HUES64 (cell line): ENCODE measurements around the gene AP1S3. TPM values are rescaled to one million over a fixed set of nuclear protein-coding genes. Genes with fewer than 3 reads are reported as not detected.
"Not testable (repeated sequence)": the region's sequence is repeated elsewhere in the genome, so short reads cannot be mapped to it uniquely, and the experiment has no call there.

ENCODE experiments used
- H3K27ac ChIP-seq: 2 replicates; pipeline ENCODE4 v1.7.0; 2013; ENCODE audit warnings: low read depth, low read length, inconsistent platforms
- H3K27me3 ChIP-seq: 2 replicates; pipeline ENCODE4 v1.6.1; 2013; ENCODE audit warnings: mild to moderate bottlenecking, low read length; ENCODE audit not compliant: insufficient read depth
- H3K36me3 ChIP-seq: 2 replicates; pipeline ENCODE4 v1.6.1; 2013; ENCODE audit warnings: mild to moderate bottlenecking, low read length; ENCODE audit not compliant: insufficient read depth
- H3K4me1 ChIP-seq: 2 replicates; pipeline ENCODE4 v1.6.1; 2013; ENCODE audit warnings: mild to moderate bottlenecking, low read length, moderate library complexity; ENCODE audit not compliant: insufficient read depth
- H3K4me3 ChIP-seq: 2 replicates; pipeline ENCODE4 v1.5.1; 2013; ENCODE audit warnings: mild to moderate bottlenecking, low read length, moderate library complexity
- H3K9ac ChIP-seq: 2 replicates; pipeline ENCODE4 v1.6.1; 2013; ENCODE audit warnings: mild to moderate bottlenecking, low read depth, low read length
- H3K9me3 ChIP-seq: 2 replicates; pipeline ENCODE4 v1.6.1; 2013; ENCODE audit warnings: low read depth, low read length; ENCODE audit not compliant: insufficient read depth
- WGBS: fragments of 150-250, 120-280 bp; methylation state at CpG from one replicate; pipeline ENCODE4 v1.1.7; 2013; ENCODE audit warnings: missing lambda C conversion rate; 5-methylcytosine and 5-hydroxymethylcytosine counted together
- polyA plus RNA-seq, 2 experiments: library from polyadenylated mRNA; stranded (reverse); fragments of 50-300 nt; gene quantifications; one replicate each; pipeline ENCODE4 v1.2.3, GENCODE V29; 2013

The AP1S3 gene
- 6.8 TPM for polyA plus RNA-seq (2013, experiment 1 of 2)
- polyA plus RNA-seq (2013, experiment 2 of 2), result 6.7 TPM

- H3K27me3 ChIP-seq, result peaks cover 4% of the 10 kb centered on the region; the same call in 1 of the 2 replicates
- WGBS, result under 1% methylated on average over 82 of the region's 82 CpGs
Measured at GRCh38 chr2:223837287-223838061, at the start of gene AP1S3. Gene AP1S3, minus strand, starts transcription at chr2:223837582. Its CDS starts 132 bp downstream, at chr2:223837450.

GRCh38 chr2:223887127-223887526 lies 49.7 kb upstream of the AP1S3 start:
- H3K36me3 ChIP-seq, result peaks cover 73% of the 10 kb centered on the region
- 0 out of 2 replicates have a peak, but pooled peaks cover 3% of the 10 kb centered on the region for H3K9me3 ChIP-seq
- H3K27ac ChIP-seq, result no peak overlapping the region
- H3K4me3 ChIP-seq, result no peak overlapping the region
- no peak overlapping the region for H3K9ac ChIP-seq
- no peaks in the 10 kb centered on the region for H3K4me1 ChIP-seq
- no peaks in the 10 kb centered on the region for H3K27me3 ChIP-seq
- 91% methylated on average over 5 of the region's 5 CpGs for WGBS

More at GRCh38 chr2:223837287-223838061, at the start of gene AP1S3:
- Histone ChIP-seq H3K9me3 (no peaks in the 10 kb centered on the region), H3K4me1 (peaks cover 26% of the 10 kb centered on the region), H3K9ac (peak within 1 kb of the TSS; percentile 58), H3K4me3 (peak within 1 kb of the TSS; percentile 84), H3K36me3 (no peaks in the 10 kb centered on the region), H3K27ac (peak within 1 kb of the TSS; percentile 76; the same call in 1 of the 2 replicates)

- no peak overlapping the region for H3K9ac ChIP-seq
- H3K9me3 ChIP-seq, result 0 out of 2 replicates have a peak, but pooled peaks cover 3% of the 10 kb centered on the region
- H3K27me3 ChIP-seq, result no peaks in the 10 kb centered on the region
- H3K4me1 ChIP-seq, result no peaks in the 10 kb centered on the region
- H3K4me3 ChIP-seq, result no peak overlapping the region
- whole genome bisulfite sequencing, result no CpG with 5 or more reads among the region's 2 CpGs
- no peak overlapping the region for H3K27ac ChIP-seq
- H3K36me3 ChIP-seq, result peaks cover 76% of the 10 kb centered on the region
Measured at GRCh38 chr2:223886726-223887125, 49.3 kb upstream of the AP1S3 start.

GRCh38 chr2:223884399-223884798 lies 47.0 kb upstream of the AP1S3 start:
- Histone ChIP-seq H3K9me3 (no peaks in the 10 kb centered on the region), H3K4me3 (no peak overlapping the region), H3K27me3 (no peaks in the 10 kb centered on the region), H3K36me3 (peaks cover 79% of the 10 kb centered on the region), H3K4me1 (no peaks in the 10 kb centered on the region), H3K9ac (no peak overlapping the region), H3K27ac (no peak overlapping the region)
- 96% methylated on average over 3 of the region's 3 CpGs for WGBS

- Histone ChIP-seq H3K27me3 (no peaks in the 10 kb centered on the region), H3K4me1 (no peaks in the 10 kb centered on the region), H3K9ac (no peak overlapping the region), H3K9me3 (no peaks in the 10 kb centered on the region), H3K36me3 (peaks cover 85% of the 10 kb centered on the region), H3K27ac (no peak overlapping the region), H3K4me3 (no peak overlapping the region)
- 95% methylated on average over 5 of the region's 5 CpGs for WGBS
Measured at GRCh38 chr2:223882715-223883114, 45.3 kb upstream of the AP1S3 start.

- Histone ChIP-seq H3K4me1 (no peaks in the 10 kb centered on the region), H3K36me3 (peaks cover 95% of the 10 kb centered on the region), H3K27ac (no peak overlapping the region), H3K9ac (no peak overlapping the region), H3K9me3 (no peaks in the 10 kb centered on the region), H3K27me3 (no peaks in the 10 kb centered on the region), H3K4me3 (no peak overlapping the region)
- 92% methylated on average over 4 of the region's 4 CpGs for WGBS
Measured at GRCh38 chr2:223880796-223881195, 43.4 kb upstream of the AP1S3 start.

- Histone ChIP-seq H3K9ac (no peak overlapping the region), H3K27ac (no peak overlapping the region), H3K4me3 (no peak overlapping the region), H3K27me3 (no peaks in the 10 kb centered on the region), H3K9me3 (no peaks in the 10 kb centered on the region), H3K36me3 (peaks cover 93% of the 10 kb centered on the region), H3K4me1 (no peaks in the 10 kb centered on the region)
- 86% methylated on average over 3 of the region's 6 CpGs for WGBS
Measured at GRCh38 chr2:223877721-223878410, 40.5 kb upstream of the AP1S3 start.

- peaks cover 54% of the 10 kb centered on the region for H3K36me3 ChIP-seq
- no peak overlapping the region for H3K4me3 ChIP-seq
- WGBS, result 96% methylated on average over 3 of the region's 3 CpGs
- no peak overlapping the region for H3K9ac ChIP-seq
- no peaks in the 10 kb centered on the region for H3K4me1 ChIP-seq
- no peak overlapping the region for H3K27ac ChIP-seq
- H3K9me3 ChIP-seq, result no peaks in the 10 kb centered on the region
- H3K27me3 ChIP-seq, result no peaks in the 10 kb centered on the region
Measured at GRCh38 chr2:223873672-223874071, 36.3 kb upstream of the AP1S3 start.

- H3K27me3 ChIP-seq, result not testable (repeated sequence)
- 100% methylated on average over 1 of the region's 2 CpGs for WGBS
Measured at GRCh38 chr2:223872772-223873171, 35.4 kb upstream of the AP1S3 start.

GRCh38 chr2:223871661-223872060 lies 34.3 kb upstream of the AP1S3 start:
- not testable (repeated sequence) for H3K27me3 ChIP-seq, H3K4me1 ChIP-seq, H3K9ac ChIP-seq, H3K27ac ChIP-seq, H3K4me3 ChIP-seq, H3K9me3 ChIP-seq
- 97% methylated on average over 12 of the region's 12 CpGs for WGBS
- peaks cover 34% of the 10 kb centered on the region for H3K36me3 ChIP-seq

More at GRCh38 chr2:223872772-223873171, 35.4 kb upstream of the AP1S3 start:
- H3K36me3 ChIP-seq, result peaks cover 45% of the 10 kb centered on the region
- not testable (repeated sequence) for H3K9ac ChIP-seq, H3K4me3 ChIP-seq, H3K9me3 ChIP-seq, H3K4me1 ChIP-seq, H3K27ac ChIP-seq

GRCh38 chr2:223870840-223871611 lies 33.6 kb upstream of the AP1S3 start:
- Histone ChIP-seq H3K9me3 (no peaks in the 10 kb centered on the region), H3K27ac (no peak overlapping the region), H3K4me1 (no peaks in the 10 kb centered on the region), H3K9ac (no peak overlapping the region), H3K36me3 (peaks cover 27% of the 10 kb centered on the region), H3K4me3 (no peak overlapping the region), H3K27me3 (no peaks in the 10 kb centered on the region)
- WGBS, result 98% methylated on average over 7 of the region's 7 CpGs
